GM10266 (cell line): Measurements from ENCODE around the gene TOLLIP.
"Not testable (repeated sequence)": the region's sequence is repeated elsewhere in the genome, so short reads cannot be mapped to it uniquely, and the experiment has no call there.

Experiments used
- DNase-seq: peaks from one replicate; pipeline ENCODE4 v3.0.0; 2012; ENCODE audit errors: extremely low spot score
- TF ChIP-seq, protein P1 (sequence below): IDR thresholded peaks from 2 replicates; pipeline ENCODE4 v1.5.1; 2012; ENCODE audit warnings: mild to moderate bottlenecking, low read depth; ENCODE audit not compliant: control insufficient read depth, insufficient read depth; ENCODE audit errors: missing control alignments

TOLLIP gene

DNA sequence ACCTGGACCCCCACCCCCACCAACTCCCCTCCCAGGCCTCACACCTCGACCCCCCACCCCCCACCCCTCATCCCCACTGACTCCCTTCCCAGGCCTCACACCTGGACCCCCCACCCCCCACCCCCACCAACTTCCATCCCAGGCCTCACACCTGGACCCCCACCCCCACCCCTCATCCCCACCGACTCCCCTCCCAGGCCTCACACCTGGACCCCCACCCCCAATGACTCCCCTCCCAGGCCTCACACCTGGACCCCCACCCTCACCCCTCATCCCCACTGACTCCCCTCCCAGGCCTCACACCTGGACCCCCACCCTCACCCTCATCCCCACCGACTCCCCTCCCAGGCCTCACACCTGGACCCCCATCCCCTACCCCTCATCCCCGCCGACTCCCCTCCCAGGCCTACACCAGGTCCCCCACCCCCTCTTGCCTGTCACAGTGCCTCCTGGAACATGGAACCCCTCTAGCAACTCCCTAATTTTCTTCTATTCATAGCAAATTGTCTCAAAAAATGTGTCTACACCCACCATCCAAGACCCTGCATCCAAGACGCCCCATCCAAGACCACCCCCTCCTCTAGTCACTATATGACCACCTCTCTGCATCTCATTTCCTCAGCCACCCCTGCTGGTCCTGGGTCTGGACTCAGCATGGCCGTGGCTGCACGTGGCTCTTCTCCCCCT is 43.4 kb upstream of the TOLLIP start:
- TF ChIP-seq, protein P1, sequence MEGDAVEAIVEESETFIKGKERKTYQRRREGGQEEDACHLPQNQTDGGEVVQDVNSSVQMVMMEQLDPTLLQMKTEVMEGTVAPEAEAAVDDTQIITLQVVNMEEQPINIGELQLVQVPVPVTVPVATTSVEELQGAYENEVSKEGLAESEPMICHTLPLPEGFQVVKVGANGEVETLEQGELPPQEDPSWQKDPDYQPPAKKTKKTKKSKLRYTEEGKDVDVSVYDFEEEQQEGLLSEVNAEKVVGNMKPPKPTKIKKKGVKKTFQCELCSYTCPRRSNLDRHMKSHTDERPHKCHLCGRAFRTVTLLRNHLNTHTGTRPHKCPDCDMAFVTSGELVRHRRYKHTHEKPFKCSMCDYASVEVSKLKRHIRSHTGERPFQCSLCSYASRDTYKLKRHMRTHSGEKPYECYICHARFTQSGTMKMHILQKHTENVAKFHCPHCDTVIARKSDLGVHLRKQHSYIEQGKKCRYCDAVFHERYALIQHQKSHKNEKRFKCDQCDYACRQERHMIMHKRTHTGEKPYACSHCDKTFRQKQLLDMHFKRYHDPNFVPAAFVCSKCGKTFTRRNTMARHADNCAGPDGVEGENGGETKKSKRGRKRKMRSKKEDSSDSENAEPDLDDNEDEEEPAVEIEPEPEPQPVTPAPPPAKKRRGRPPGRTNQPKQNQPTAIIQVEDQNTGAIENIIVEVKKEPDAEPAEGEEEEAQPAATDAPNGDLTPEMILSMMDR: no peak
- no peak for DNase-seq

DNA sequence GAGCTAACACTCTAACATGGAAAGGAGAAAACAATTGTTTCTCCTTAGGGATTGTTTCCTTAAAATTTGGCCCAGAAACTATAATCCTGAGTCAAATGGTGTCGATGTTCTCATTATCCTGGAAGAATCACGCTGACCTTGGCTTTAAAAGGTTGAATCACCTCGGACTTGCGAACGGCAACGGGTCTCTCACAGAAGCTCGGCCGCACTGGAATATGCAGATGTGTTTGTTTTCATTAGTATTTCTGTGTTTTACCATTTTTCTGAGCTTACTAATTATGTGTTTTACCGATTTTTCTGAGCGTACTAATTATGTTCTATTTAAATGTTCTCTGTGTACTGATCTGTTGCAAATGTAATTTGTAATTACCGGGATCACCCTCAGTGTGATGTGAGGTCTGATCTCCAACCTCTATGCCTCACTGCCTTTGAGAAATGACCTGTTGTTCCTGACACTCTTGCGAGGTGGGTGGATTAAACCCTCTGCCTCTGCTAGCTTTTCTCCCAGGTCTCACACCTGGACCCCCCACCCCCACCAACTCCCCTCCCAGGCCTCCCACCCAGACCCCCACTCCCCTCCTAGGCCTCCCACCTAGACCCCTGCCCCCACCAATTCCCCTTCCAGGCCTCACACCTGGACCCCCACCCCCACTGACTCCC is 42.0 kb upstream of the TOLLIP start:
- DNase-seq: no peak
- TF ChIP-seq, protein P1: no peak

DNA sequence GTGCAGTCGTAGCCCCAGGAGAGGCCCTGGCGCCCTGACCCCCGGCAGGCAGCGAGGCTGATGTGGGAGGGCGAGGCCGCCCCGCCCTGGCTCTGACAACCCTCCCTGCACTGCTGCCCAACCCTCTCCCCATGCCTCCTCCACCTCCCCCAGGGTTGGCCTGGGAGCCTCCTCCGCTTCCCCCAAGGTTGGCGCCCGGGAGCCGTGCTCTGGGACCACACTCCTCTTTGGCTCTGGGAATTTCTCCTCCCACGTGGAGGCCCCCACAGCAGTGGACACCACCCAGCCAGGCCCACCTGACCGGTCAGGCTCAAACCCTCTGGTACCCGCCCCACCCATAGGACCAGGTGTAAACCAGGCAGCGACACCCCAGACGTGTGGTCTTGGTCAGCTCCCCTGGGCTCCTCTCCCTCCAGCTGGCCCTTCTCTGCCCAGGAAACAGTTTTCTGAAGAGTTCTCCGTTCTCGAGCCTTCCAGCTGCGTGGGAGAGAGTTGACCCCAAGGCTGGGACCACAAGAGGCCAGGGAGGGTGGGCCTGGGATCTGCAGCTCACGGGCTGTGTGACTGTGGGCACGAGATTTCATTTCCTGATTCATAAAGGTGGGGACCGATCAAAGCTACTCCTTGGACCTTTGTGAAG is 40.8 kb upstream of the TOLLIP start:
- no peak for DNase-seq
- TF ChIP-seq, protein P1: no peak

DNA sequence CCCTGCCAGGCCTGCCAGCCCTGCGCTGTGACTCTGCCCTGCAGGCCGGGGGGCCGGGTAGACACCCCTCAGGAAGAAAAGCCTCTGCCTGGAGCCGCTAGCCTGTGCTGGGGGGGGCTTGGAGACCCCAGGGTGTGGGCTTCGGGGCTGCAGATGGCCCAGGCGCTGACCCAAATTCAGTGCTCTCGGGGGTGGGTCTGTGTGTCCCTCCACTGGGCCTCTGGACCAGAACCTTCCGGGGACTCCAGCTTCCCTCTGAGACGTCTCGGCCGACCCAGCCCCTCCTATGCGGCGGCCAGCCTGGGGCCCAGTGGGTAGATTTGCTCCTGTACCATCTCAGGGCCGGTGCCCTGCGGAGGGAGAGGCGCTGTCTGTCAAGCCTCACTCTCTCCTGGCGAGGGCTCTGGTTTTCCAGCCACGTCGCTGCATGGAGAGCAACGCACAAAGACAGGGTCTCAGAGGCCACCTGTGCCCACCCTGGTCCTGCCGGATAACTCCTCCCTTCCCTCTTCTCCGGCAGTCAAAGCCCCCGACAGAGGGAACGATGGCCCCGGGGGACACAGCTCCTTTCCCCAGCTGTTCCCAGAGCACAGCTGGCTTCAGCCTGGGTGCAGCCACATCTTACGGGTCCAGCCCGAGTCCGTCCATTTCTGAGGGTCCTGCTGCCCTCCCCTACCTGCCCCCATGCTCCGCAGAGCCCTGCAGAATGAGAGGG is 40.1 kb upstream of the TOLLIP start:
- TF ChIP-seq, protein P1: no peak
- DNase-seq: no peak

DNA sequence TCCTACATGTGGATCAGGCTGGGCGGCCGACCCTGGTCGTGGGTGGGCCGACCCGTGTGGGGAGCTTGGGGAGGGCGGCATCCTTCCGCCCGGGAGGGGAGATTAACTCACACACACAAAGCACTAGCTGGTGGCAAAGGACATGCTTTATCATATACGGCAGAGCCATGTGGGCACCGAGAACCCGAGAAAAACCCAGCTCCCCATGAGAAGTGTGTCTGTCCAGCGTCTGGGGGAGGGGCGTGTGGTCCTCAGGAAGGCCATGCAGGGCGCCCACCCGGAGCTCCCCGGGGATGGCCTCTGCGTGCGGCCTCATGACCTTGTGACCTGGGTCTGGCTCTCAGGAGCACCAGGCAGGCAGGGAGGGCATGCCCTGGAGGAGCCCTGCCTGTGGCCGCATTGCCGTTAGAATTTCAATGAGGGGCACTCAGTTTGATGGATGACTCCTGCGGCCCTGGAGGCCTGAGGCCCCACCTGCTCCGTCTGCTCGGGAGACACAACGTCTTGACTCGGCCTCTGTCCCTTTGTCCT is 39.4 kb upstream of the TOLLIP start:
- no peak for DNase-seq

DNA sequence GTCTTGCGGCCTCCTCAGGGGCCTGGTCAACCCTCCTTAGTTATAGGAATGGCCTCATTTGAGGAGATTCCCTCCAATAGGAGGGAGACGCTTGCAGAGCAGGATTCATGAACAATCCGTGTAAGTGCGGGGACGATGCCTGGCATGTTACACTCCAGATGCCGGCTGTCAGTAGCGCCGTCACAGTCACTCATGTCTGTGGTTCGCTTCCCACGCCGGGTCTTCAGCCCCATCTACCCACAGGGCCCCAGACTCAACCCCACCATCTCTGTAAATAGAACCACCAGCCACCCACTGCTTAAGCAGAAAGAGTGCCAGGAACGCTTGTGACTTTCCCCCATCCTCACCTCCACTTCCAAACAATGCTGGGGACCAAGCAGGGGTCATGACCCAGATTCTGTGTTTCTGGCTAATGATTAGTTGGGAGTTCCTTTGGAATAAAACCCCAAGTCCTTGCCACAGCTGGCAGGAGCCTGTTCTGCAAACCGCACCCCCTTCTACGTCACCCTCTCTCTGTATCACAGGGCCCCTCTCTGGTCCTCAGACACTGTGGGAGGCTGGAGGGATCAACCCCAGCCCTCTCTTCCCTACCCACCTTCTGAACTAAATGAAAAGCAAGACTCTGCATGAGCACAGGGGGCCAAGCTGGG is 38.8 kb upstream of the TOLLIP start:
- DNase-seq: no peak
- TF ChIP-seq, protein P1: no peak

More for the DNA sequence above, 39.4 kb upstream of the TOLLIP start:
- TF ChIP-seq, protein P1: no peak

DNA sequence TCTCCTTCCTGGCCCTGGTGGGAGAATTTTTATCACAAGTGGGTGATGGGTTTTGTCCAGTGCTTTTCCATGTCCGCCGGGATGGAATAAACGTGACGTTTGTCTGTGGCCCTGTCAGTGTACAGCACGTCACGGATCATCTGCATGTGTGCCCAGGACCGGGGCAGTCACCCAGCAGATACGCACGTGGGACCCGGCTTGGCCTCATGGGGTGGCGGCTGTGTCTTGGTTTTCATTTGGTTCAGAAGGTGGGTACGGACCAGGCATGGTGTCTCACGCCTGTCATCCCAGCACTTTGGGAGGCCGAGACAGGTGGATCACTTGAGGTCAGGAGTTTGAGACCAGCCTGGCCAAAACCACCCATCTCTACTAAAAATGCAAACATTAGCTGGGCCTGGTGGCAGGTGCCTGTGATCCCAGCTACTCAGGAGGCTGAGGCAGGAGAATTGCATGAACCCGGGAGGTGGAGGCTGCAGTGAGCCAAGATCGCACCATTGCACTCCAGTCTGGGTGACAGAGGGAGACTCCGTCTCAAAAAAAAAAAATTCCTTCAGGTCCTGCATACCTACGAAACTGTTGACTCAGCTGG is 38.1 kb upstream of the TOLLIP start:
- not testable (repeated sequence) for DNase-seq
